HG03520 (cell line): ENCODE results near the gene SLC22A13.
"Not testable (repeated sequence)": the region's sequence is repeated elsewhere in the genome, so short reads cannot be mapped to it uniquely, and the experiment has no call there.

ENCODE experiments used
- ATAC-seq: cut with Tn5 transposase; IDR thresholded peaks from one replicate; pipeline ENCODE4 v1.9.1; 2021; ENCODE audit warnings: mild to moderate bottlenecking, moderate library complexity; ENCODE audit not compliant: unreplicated experiment

The SLC22A13 gene

DNA sequence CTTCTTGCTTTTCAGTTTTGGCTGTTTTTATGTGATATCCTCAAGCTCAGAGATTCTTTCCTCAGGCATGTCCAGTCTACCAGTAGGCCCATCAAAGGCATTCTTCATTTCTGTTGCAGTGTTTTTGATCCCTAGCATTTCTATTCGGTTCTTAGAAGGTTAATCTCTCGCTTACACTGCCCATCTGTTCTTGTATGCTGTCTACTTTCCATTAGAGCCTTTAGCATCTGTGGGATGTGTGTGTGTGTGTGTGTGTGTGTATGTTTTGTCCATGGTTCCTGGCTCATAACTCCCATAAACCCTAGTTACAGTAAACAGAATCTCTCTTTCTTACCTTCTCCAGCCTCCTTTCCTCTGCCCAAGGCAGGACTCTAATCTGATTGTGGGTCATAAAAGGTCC is 5.1 kb upstream of the SLC22A13 start:
- ATAC-seq = no peak

DNA sequence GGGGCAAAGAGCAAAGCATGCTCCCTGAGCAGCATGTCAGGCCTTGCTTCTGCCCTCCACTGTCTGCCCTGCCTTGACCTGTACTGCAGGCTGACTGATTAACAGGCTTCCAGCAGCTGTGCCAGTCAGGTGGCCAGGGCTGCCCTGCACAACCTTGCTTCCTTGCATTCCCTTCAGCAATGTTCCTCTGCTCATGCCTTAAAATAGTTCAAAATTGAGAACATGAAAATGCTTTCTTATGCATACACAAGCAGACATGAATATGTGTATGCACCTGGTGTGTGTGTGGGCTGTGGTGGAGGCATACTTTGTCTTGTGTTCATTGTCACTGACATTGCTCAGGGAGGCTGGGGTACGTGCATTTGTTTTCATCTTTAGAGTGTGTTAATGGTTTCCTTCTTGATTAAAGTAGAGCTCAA is 1.2 kb upstream of the SLC22A13 start:
- no peak for ATAC-seq

DNA sequence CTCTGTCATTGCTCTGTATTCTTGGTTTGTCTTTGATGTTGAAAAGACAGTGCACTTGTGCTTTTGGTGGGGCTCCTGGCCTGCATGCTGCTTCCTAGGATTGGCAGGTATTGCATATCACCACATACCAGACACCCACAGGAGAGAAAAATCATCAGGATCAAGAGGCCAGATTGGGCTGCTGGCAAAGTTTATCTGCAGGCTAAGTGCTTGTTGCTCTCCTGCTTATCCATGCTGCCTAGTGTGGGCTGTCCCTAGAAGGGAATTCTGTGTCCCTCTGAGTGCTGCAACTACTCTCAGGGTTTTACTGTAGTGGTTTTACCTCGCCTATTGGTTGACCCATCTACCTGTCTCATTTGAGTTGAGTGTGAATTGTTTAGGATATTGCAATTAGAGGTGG is 833 bp upstream of the SLC22A13 start:
- ATAC-seq = no peak

DNA sequence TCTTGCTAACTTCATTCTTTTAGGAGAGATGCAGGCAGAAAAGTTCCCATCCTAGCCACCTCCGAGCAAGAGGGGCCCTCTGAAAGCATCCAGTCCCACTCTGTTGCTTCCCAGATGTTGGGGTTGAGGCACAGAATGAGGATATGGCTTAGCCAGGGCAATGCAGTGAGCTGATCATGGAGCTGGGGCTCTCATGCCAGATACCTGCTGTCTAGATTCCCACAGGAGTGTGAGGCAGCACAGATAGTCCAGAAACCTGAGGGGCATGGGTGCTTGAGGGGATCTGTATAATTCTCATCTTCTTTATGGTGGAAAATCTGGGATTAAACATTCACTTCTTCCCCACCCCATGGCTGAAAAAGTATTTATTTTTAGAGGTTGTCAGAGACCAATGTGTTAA is 1.2 kb downstream of the SLC22A13 start:
- no peak for ATAC-seq

DNA sequence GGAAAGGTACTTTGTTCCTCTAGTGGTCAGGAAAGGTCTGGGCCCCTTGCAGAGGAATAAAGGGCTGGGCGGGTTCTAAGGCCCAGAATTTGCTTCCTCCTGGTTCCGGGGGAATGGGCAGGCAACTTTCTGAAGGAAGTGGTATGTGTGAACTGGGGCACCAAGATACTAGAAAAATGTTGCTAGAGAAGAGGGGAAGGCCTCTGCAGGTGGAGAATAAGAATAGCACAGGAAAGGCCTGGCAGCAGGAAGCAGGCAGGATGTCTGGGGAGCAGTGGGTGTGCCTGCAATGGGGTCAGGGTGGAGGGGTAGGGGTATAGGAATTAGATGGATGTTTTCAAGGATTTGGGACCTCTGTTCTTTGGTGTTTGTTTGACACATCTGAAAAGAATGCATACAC is 2.0 kb downstream of the SLC22A13 start:
- no peak for ATAC-seq

DNA sequence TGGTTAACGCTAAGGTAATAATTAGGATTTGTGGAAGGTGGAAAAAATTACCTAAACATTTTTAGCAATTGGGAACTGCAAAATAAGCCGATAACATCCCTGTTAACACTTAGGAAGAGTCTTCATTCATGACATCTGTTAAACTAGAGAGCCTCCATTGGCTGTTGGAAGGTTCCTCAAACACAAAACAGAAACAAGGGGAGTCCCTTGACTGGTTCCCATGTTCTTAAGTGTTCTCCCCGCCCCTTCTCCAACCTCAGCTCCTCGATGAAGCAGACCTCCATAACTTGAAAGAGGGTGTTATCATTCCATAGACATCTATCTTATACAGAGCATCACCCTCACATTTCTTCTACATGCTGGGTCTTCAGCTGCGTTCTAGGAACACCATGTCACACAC is 2.5 kb downstream of the SLC22A13 start:
- no peak for ATAC-seq

DNA sequence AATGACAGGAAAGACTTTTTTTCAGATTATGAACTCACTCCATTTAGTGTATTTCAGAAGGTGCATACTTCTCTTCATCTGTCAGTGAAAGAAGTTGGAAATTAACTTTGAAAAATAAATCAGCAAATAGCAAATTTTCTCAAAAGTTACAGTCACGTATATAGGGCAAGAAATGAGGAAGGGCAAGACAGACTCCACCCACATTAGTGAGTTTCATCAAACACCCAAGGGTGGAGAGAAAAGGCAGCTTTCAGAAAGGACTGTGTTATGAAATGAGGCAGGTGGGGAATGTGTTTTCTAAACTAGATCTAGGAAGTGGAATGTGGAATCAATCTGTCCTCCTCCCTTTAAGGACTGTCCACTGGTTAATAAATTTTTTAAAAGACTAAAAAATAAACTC is 2.9 kb downstream of the SLC22A13 start:
- ATAC-seq = no peak

DNA sequence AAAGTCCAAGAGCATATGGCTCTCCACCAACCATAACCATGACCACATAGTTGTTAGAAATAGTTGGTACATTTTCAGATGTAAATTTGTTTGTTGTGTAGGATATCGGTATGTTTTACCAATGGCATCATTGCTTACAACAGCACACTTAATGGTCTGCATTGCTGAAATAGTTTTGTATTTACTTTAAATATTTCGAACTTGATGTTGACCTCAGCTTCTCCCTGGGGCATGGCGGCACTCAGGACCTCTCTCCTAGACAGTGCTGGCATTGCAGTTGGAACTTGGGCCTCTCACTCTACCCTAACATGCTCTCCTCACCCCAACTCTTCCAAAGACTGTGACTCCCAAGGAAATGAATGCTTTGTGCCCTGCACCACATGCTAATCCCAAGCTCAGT is 5.0 kb downstream of the SLC22A13 start:
- no peak for ATAC-seq

DNA sequence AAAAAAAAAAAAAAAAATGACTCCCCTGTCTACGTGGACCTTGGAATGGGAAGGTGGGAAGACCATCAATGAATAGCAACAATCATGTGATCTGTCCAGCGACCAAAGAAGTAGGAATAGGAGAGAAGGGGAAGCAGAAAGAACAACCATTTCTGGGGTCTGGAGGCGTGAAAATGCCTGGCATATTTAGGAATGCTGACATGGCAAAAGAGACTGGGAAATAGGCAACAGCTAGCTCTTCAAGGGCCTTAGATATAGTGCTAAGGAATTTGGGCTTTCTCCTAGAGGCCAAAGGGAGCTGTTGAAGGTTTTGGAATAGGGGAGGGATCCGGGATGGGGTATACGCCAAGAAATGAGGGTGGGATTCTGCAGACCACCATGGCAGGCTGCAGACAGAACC is 5.9 kb downstream of the SLC22A13 start:
- ATAC-seq = no peak

DNA sequence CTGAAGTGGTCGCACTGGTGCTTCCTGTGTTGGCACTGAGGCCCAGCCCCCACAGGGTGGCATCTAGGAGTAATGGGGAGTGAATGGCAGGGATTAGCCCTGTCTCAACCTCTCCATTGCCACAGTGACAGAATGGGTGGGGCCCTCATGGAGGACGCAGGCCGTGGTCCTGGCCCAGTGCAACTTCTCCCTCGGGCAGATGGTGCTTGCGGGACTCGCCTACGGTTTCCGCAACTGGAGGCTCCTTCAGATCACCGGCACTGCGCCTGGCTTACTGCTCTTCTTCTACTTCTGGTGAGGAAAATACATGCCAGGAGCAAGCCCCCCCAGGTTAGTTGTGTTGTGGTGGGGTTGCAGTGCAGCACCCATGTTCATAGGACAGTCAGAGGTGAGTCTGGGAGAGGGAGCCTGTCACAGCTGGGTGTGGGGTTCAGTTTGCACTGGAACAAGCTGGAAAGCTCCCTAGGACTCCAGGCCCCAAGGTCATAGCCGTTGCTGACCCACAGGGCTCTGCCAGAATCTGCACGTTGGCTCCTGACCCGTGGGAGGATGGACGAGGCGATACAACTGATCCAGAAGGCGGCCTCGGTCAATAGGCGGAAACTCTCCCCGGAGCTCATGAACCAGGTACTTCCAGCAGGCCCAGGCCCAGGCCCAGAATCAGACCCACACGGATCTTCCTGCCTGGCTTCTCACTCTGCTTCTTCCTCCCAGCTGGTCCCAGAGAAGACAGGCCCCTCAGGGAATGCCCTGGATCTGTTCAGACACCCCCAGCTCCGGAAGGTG is 9.4 kb downstream of the SLC22A13 start:
- no peak for ATAC-seq

DNA sequence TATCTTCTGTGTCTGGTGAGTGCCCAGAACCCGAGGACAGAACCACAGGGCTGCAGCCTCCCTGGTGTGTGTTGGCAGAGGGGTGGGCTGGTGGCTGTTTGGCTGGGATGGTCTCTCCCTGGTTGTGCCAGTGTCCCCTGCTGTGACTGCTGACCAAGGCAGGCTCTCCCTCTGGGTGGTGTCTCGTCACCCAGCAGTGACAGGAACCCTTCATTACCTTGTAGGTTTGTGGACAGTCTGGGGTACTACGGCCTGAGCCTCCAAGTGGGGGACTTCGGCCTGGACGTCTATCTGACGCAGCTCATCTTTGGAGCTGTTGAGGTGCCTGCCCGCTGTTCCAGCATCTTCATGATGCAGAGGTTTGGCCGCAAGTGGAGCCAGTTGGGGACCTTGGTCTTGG is 10.0 kb downstream of the SLC22A13 start:
- no peak for ATAC-seq

DNA sequence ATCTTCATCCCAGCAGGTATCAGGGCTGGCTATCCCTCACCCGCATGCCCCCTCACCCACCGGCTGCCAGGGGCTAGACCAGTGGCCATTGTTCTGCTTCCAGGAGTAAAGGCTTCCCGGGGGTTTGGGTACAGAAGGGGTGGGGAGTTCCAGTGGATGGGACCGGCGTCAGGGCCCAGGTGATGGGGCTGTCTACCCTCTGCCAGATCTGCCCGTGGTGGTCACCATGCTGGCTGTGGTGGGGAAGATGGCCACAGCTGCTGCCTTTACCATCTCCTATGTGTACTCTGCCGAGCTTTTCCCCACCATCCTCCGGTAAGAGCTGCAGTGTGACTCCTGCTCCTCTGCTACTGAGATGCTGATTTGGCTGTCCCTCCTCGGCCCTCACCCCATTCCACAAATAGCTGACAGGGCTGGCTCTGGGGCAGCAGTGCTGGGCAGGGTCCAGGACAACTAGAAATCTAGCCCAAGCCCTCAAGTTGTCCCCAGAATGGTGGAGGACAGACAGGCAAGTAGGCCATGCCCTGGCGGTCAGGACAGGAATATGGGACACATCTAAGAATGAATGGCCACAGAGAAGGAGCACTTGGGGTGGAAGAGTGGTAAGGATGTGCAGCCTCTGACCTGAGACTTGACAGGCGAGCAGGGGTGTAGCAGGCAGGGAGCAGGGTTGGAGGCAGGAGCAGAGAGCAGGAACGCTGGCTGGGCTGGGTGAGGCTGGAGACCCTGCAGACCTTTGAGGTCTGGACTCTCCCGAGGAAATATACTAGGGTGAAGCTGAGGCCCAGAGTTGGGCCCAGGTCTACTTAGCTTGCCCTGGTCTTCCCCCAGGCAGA is 10.7 kb downstream of the SLC22A13 start:
- no peak for ATAC-seq

DNA sequence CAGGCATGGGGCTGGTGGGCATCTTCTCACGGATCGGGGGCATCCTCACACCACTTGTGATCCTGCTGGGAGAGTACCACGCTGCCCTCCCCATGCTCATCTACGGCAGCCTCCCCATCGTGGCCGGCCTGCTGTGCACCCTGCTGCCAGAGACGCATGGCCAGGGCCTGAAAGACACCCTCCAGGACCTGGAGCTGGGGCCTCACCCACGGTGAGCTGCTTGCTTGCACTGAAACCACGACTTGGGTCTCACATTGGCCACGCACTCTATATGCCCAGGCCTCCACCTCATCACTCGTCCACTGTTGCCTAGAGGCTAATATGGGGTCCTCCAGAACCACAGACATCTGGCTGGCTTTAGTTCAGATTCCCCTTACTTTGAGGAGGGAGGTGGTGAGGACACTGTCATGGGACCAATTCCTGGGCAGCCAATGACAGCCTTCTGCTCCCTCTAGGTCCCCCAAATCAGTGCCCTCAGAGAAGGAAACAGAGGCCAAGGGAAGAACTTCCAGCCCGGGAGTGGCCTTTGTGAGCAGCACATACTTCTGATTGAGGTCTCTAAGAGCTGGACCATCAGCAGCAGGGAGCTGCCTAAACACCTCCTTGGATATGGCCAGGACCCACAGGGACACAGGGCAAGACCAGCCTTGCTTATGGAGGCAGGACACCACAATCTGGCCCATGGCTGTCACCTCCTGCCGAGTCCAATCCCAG is 11.5 kb downstream of the SLC22A13 start:
- no peak for ATAC-seq

DNA sequence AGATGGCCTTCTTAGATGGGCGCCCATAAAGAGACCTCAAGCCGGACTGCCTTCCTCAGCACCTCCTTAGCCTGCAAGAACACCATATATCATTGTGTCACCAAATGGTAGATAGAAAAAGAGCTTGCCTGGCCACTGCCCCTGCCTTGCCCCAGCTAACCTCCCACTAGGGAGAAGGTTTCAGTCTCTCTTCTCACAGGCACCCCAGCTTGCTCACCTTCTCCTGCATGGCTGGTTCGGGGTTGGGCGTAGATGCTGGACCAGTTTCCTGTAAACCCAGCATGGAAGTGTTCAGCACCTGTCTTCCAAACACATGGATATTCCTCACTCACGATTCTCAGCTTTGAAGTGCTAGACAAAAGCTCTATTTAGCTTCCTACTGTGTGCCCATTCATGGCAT is 13.2 kb downstream of the SLC22A13 start:
- no peak for ATAC-seq

DNA sequence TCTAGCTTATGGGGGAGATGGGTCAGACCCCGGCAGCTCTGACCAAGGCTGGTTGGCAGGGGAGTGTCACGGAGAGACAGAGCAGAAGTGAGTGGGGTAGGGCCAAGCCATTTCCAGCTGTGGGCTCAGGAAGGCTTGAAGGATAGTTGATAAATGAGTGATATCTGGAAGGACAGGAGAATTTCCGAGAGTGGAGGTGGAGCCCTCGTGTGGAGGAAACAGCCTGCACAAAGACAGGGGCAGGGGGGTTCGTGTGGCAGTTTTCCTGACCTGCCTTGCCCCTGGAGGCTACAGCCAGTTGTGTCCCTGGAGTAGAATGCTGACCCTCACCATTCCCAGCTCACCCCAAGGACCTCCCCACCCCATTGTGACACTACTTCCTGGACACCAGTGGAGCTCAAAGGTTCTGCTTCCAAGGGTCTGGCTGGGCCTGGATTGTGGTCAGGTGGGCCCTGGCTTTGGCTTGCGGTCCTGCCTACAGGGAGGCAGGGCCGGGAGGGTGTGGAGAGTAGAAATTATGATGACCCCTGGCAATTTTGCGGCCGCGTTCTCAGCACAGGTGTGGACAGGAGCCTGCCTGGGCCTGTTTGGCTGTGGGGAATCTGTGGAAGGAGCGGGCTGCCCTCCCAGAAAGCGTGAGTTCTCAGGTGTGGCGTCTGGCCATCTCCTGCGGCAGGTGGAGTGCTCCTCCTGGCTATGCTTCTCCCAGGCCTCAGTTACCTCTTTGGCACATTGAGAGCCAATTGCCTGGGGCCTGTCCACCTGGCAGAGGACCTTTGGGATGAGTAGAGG is 16.5 kb downstream of the SLC22A13 start, which contains the start of gene SLC22A14:
Gene SLC22A14, plus strand, starts transcription at position 400 of the 792 bp plus-strand sequence. CDS start 23,733 bp downstream, outside the sequence.
- no peak for ATAC-seq

DNA sequence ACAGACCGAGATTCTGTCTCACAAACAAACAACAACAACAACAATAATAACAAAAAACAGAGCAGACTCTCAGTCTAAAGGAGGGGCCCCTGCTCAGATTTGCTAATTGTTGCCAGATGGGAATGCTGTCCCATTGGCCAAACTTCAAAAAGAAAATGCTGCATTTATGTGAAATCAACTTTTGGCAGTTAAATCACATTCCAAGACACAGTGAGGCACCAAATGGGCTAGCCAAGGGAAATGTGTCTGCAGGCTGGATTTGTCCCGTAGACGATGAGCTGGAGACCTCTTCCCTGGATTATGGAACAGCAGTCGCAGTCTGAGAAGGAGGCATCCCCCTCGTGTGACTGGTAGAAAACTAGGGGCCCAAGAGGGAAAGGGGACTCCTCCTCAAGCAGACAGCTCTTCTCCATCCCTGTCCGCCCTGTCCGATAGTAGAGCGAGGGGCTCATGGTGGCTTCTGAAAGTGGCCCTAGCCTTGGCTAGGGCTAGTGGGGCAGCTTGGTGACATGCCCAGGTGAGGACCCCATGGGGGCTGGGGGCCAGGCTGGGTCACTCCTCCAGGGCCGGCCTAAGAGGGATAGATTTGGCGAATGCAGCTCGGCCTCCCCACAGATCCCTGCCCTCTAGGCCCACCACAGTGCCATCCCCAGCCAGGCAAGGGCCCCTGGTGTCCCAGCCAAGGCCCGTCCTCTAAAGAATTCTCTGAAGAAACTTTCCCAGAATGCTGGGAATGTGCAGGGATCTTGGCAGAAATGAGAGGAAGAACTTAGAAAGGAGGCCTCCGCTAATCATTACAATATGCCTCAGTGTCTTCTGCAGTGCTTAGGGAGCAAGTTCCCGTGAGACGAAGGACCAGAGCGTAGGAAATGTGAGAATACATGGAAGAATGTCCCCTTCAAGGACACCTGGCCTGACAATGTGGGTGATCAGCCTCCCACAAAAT is 18.5 kb downstream of the SLC22A13 start:
- ATAC-seq = no peak

DNA sequence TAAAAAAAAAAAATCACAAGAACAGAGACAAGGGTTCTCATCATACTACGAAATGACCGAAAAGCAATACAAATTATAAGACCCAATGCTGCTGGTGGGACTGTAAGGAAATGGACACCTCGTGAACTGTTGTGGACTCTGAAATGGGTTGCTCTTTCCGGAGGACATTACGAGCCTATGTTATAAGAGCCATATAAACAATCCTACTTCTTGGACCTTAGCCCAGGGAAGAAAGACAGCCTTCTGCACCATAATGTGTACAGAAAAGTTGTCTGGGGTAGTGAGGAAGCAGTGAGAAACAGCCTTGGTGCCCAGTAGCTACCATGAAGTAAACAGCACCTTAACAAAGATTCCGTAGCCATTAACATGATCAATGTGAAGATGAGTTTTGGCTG is 19.1 kb downstream of the SLC22A13 start:
- ATAC-seq = no peak

DNA sequence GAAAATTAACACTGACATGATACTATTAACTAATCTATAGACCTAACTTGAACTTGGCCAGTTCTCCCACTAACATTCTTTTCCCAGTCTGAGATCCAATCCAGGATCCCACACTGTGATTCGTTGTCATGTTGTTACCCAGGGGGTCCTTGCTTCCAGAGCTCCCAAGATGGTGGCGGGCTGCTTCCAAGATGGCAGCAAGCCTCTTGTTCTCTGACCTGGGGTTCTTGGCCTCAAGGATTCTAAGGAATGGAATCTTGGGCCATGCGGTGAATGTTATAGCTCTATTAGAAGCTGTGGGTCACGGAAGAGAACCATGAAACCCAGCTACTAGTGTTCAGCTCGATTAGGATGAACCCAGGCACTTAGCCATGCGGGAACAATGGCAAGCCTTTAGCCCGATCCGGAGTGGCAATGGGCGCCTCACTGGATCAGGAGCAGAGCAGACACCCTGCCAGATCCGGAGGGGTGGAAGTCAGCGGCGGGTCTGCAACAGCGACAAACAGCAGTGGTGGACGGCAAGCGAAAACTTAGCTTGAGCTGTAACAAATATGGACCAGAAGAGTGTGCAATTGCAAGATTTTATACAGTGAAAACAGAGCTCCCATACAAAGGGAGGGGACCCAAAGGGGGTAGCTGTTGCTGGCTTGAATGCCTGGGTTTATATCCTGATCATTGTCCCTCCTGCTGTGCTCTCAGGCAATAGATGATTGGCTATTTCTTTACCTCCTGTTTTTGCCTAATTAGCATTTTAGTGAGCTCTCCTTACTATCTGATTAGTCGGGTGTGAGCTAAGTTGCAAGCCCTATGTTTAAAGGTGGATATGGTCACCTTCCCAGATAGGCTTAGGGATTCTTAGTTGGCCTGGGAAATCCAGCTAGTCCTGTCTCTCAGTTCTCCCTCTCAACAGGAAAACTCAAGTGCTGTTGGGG is 23.9 kb downstream of the SLC22A13 start:
- not testable (repeated sequence) for ATAC-seq
